Measurements from ENCODE around the gene PIGK. TPM values are rescaled to one million over a fixed set of nuclear protein-coding genes. Genes with fewer than 3 reads are reported as not detected.

The PIGK gene
- total and polyA plus RNA-seq, 5 donors: 20.9 to 40.1 (median 36.0) TPM

DNA sequence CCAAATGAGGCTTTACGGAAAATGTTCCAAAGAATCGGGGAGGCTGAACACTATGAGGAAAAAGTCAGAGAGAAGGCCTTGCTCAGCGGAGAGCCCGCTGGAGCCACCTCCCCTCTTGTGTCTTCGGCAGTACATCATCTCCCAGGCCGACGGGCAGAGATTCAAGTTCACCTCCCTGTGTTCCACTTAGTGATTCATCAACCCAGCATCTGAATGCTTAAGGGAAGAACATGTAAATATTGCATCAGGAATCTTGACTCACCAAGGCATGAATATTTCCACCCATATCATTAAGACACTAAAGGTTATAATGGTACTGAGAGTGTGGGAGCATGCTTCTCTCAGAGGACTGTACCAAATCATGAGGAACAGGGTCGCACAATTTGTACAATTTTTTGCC, 179.5 kb downstream of the PIGK start:
- intact Hi-C loops (cut with DNase I): no loop called here
- Histone ChIP-seq H3K9me3 (ENCODE audit: control insufficient read depth, low read length) (no peaks in the 10 kb centered on the region), H3K4me3 (ENCODE audit: low read length) (no peak overlapping the region), H3K27me3 (ENCODE audit: control insufficient read depth, insufficient read depth) (no peaks in the 10 kb centered on the region), H3K4me1 (ENCODE audit: control insufficient read depth, insufficient read depth, low read length) (no peaks in the 10 kb centered on the region), H3K27ac (ENCODE audit: low read length) (no peak overlapping the region)
- 87% methylated on average over 8 of the region's 8 CpGs for WGBS
- ATAC-seq (no peak), DNase-seq (no peak)

DNA sequence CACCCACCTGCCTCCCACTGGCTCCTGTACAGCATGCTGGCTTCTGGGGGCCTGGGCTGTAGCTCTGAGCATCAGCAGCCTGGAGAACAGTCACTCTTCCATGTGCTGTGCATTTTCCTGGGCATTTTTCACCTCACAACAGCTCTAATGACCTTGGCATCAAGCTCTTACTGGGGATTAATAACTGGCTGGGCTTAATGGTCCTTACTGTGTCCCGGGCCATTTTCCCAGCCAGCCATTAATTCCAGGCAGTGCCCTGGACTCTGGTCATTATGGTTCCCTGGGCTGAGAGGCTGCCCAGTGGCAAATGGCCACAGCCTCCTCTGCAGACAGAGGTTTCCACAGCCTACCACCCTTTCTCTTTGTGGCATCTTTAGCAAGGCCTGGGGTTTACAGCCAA, 180.1 kb downstream of the PIGK start:
- no peak for ATAC-seq
- no peaks in the 10 kb centered on the region for H3K9me3 ChIP-seq (ENCODE audit: control insufficient read depth, low read length)
- no peaks in the 10 kb centered on the region for H3K27me3 ChIP-seq (ENCODE audit: control insufficient read depth, insufficient read depth)
- no peaks in the 10 kb centered on the region for H3K4me1 ChIP-seq (ENCODE audit: control insufficient read depth, insufficient read depth, low read length)
- intact Hi-C loops (cut with DNase I): no loop called here
- no peak for DNase-seq
- H3K27ac ChIP-seq (ENCODE audit: low read length): no peak overlapping the region
- no peak overlapping the region for H3K4me3 ChIP-seq (ENCODE audit: low read length)
- WGBS: 76% methylated on average over 1 of the region's 1 CpG

Small RNAs within 50 kb of the gene (microRNA-seq; reads per million reads assigned to microRNA genes)
- 0 reads per million in 2 donors for gene MIR7156

Other genes starting within 250 kb of the PIGK start
- 1 to 10 TPM; 1.2 to 2.8 (median 1.9) TPM for gene AK5, start 62.6 kb upstream of the PIGK start, total RNA-seq
- 0.79 TPM for gene AK5, start 62.6 kb upstream of the PIGK start, polyA plus RNA-seq

Measured in right cardiac atrium (tissue), 5 donors.